ENCODE results near the gene POLR2J.
"Not testable (repeated sequence)": the region's sequence is repeated elsewhere in the genome, so short reads cannot be mapped to it uniquely, and the experiment has no call there.

The POLR2J gene

DNA sequence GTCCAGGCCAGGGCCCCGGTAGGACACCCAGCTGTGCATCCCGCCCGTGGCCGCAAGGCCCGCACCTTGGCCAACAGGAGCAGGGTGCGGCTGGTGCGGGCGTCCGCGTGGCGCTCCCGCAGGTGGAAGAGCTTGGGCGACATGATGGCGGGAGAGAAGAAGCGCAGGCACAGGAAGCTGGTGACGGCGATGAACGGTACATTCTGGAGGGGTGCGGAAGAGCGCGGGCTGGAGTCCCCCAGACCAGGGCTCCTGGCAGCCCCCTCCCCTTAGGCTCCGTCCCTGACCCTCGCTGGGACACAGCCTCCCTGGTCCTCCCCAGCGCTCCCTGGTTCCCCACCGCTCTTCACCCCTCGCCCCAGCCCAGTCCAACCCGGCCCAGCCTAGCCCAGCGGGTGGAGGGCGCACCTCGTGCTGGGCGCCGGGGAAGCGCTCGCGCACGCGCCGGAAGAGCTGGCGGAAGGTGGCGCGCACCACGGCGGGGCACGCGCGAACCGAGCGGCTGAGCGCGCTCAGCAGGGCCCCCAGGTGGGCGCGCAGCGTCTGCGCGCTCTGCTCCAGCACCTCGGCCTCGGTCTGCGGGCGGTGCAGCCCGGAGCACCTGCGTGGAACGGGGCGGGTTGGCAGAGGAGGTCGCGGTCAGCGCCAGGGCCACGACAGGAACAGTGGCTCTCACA is 15.9 kb upstream of the POLR2J start:
- DNase-seq (ENCODE audit: low read depth), result not testable (repeated sequence)

DNA sequence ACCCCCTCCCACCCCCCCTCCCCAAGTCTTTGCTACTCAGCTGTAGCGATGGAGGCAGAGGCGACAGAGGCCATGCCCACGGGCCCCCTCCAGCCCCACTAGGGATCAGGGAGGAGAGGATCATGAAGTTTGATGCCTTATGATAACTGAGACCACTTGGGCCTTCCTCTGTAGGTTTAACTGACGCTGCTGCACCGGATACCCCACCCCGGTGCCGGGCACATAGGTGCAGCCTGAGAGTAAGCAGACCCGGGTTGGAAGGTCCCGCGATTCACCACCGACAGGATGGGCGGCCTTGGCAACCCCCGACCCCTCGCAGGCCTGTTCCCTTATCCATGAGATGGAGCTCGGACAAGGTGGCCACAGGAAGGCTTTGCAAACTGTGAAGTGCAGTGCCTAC is 15.3 kb upstream of the POLR2J start:
- not testable (repeated sequence) for DNase-seq (ENCODE audit: low read depth)

DNA sequence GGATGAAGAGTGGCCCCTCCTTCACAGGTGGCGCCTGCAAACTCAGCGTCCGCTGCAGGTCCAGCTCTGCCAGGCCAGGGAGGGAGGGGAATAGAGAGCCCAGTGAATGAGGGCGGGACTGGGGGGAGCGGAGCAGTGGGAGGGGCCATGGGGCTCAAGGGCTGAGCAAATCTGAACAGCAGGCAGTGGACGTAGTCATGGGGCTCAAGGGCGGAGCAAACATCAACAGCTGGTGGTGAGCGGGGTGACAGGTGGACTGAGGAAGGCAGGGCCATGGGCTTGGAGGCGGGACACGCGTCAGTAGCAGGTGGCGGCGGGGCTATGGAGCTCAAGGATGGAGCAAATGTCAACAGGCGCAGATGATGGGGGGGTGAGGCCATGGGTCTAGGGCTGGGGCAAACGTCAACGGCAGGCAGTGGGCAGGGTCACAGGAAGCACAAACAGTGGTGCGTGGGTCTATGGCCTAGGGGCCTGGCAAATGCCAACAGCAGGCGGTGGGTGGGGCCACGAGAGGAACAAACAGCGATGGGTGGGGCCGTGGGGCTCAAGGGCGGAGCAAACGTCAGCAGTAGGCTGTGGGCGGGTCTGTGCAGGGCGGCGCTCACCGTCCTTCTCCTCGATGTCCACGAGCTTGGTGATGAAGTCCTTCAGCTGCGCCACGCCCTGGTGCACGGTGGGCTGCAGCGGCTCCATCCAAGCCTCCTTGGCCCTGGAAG is 14.7 kb upstream of the POLR2J start:
- not testable (repeated sequence) for DNase-seq (ENCODE audit: low read depth)

DNA sequence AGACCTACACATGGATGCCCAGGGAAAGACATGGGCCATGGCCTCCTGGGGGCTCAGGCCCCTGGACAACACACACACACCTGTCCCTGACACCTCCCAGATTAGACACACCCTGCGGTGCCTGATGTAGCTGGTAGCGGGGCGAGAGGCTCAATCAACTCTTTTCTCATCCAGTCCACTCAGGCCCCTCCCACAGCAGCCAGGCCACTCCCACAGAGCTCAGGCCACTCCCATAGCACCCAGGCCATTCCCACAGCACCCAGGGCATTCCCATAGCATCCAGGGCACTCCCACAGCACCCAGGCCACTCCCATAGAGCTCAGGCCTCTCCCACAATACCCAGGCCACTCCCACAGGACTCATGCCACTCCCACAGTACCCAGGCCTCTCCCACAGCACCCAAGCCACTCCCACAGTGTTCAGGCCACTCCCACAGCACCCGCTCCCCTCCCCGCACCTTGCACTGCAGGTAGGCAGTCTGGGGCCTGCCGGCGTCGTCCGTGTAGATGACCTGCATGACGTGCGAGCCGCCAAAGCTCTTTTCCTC is 11.9 kb upstream of the POLR2J start:
- DNase-seq (ENCODE audit: low read depth), result not testable (repeated sequence)

DNA sequence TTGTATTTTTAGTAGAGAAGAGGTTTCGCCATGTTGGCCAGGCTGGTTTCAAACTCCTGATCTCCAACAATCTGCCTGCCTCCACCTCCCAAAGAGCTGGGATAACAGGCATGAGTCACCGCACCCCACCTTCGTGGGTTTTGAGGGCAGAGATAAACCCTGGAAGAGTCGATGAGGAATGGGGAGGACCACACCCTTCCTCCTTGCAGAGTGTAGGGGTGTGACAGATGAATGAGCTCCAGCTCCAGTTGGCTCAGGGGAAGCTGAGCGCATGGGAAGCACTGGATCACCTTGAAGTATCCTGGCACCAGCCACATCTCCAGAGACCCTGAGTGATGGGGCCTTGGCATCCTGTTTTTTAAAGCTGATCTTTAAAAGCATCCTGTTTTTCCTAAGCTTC is 5.6 kb upstream of the POLR2J start:
- not testable (repeated sequence) for DNase-seq (ENCODE audit: low read depth)

DNA sequence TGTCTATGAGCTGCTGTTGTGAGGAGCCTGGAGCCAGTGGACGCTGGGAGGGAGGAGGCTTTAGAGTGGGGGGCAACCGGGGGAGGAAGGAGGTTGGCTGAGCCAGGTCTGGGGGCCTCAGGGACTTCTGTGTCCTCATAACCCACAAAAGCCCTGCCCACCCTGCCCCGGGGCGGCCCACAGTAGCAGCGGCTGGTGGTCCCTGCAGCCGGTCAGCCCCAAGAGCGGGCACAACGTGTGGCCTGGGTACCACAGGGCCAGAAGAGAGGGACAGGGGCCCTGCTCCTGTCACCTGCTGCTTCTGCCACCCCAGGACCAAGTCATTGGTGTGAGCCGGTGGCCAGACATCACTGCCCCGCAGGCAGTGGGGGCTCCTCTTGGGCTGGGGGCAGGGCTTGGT is 3.2 kb upstream of the POLR2J start:
- DNase-seq (ENCODE audit: low read depth), result not testable (repeated sequence)

DNA sequence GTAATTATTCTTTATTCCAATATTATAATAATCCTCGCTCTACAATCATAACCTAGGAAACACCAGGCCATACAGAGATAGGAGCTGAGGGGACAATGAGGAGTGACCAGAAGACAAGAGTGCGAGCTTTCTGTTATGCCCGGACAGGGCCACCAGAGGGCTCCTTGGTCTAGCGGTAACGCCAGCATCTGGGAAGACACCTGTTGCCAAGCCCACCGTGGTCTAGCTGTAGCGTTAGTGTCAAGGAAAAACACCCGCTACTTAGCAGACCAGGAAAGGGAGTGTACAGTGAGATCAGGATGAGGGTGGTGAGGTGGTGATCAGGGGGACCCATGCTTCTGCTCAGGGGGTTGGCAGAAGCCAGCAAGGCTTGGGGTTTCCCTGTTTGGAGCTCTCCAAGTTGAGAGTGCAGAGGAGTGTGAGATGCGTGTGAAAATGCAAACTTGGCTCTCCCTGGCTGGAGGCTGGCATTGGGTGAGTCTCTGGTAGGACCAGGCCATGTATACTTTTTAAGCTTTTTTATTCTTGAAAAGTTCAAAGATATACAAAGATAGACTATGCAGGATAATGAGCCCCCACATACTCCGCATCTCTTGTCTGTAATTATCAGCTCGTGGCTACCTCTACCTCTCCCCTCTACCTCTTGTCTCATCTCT is 1.4 kb upstream of the POLR2J start:
- not testable (repeated sequence) for DNase-seq (ENCODE audit: low read depth)

DNA sequence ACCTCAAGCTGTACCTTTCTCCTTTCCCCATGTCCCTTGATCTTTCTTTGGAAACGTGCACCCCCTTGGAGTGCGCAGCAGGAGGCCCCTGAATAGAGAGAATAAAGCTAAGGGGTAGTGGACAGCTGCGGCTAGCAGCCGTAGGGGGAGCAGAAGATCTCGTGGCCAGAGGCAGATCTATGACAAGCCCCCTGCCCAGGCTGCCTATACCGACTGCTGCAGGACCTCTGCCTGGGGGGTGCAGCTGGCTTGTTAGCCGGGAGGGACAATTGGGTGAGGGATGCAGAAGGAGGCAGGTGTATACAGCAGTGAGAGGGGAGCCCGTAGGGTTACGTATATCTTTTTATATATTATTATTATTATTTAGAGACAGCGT is 475 bp upstream of the POLR2J start:
- DNase-seq (ENCODE audit: low read depth), result not testable (repeated sequence)

DNA sequence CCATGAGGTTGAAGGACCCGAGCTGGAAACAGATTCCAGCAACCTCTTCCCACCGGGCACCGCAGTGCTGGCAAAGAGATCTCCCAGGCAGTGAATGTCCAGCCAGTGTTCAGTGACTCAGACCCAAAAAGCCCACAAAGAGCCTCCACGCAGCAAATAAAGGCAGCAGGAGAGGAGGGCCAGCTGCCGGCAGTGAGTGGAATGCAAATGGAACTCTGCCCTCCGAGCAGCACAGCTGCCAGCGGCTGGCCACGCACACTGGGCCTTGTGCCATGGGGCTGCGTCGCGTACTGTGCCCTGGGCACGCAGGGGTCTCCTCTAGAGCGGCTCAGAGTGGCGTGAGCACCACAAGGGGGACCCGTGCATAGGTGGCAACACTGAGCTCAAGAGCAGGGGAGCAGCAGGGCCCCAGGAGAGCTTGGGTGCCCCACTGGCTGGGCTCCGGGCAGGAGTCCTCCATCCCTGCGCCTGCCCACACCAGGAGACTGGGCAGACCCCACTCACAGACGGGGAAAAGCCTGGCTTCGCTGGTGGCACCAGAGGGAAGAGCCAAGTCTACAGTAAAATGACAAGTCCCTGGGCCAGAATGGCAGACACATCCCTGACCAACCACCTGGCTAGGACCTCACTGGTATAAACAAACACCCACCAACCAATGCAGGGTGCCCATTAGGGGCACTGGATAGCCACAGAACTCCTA is 3.8 kb downstream of the POLR2J start:
- not testable (repeated sequence) for DNase-seq (ENCODE audit: low read depth)

DNA sequence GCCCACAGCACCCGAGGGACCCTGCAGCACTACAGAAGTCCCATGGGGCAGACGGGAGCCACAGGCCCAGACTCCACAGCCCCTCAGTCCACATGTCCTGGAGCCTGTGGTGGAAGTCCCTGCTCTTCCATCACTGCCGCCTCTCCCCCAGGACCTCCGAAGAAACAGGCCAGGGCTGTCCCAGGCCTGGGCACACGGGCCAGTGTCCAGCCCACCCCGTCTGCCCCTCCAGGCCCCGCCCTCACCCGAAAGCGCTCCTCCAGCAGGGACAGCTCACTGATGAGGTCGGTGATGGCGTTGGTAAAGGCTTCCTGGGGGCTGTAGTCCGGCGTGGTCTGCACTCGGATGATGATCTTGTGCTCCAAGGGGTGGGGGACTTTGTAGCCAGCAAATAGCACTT is 4.6 kb downstream of the POLR2J start:
- DNase-seq (ENCODE audit: low read depth), result not testable (repeated sequence)

DNA sequence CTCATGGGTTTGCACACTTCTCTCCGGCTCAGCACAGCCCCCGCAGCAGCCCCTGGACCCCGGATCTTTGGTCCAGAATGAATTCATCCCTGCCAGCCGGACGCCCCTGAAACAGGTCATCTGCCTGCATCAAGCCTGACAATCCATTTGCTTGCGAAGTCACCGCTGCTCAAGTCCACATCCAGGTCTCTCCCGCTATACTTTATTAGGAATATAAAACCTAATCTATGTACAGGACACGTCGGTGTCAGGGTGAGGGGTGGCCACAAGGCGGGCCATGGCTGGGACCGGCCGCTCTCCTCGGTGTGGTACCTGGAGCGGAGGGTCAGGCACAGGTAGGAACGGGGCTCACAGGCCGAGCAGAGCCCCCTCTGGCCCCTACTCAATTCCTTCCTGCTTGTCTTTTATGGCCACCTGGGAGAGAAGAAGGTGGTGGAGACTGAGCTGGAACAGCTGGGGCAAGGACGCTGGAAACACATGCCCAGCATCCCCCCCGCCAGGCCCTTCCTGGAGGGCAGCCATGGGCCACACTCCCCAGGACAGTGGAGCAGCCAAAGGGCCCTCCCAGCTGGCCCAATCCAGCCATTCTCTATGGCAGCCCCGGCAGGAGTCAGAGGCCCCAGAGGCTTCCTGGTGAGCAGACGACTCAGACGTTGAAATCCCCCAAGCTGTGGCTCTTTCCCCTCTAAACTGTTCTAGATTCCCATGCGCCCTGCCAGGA is 5.3 kb downstream of the POLR2J start:
- DNase-seq (ENCODE audit: low read depth), result no peak

DNA sequence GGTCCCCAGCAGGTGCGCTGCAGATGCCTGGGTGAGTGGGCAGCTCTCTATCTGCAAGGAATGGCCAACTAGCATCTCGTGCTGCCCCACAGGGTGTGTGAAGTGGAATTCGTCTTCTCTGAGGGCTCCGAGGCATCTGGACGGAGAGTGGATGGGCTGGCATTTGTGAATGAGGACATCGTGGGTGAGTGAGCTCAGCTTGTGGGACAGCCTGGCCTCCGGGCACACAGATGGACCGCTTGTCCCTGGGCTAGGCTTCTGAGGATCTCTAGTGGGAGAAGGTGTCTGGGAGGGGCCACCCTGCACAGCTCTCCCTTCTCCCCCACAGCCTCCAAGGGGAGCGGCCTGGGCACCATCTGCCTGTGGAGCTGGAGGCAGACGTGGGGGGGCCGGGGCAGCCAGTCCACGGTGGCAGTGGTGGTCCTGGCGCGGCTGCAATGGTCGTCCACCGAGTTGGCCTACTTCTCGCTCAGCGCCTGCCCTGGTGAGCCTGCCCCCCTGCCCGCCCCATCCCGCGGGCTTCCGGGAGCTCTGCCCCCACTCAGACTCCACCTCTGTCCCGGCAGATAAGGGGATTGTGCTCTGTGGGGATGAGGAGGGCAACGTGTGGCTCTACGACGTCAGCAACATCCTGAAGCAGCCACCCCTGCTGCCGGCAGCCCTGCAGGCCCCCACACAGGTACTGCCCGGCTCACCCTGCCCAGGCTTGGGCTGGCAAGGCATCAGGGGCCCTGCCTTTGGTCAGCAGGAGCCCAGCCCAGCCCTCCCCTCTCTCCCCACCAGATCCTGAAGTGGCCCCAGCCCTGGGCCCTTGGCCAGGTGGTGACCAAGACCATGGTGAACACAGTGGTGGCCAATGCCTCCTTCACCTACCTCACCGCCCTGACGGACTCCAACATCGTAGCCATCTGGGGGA is 6.3 kb downstream of the POLR2J start:
- no peak for DNase-seq (ENCODE audit: low read depth)

DNA sequence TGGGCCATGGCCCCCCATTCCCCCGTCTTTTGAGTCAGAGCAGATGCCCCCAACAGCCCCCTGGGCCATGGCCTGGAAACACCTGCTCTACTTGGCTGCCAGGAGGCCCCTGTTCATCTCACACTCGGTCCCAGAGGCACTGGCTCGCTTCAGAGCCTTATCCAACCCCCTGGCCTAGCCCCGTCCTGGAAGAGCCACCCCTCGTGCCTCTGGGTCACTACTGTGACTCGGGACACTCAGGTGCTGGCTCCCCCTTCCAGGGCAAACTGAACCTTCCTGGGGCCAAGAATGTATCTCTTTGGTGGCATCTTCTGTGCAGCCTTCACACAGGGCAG is 7.0 kb downstream of the POLR2J start:
- no peak for DNase-seq (ENCODE audit: low read depth)

DNA sequence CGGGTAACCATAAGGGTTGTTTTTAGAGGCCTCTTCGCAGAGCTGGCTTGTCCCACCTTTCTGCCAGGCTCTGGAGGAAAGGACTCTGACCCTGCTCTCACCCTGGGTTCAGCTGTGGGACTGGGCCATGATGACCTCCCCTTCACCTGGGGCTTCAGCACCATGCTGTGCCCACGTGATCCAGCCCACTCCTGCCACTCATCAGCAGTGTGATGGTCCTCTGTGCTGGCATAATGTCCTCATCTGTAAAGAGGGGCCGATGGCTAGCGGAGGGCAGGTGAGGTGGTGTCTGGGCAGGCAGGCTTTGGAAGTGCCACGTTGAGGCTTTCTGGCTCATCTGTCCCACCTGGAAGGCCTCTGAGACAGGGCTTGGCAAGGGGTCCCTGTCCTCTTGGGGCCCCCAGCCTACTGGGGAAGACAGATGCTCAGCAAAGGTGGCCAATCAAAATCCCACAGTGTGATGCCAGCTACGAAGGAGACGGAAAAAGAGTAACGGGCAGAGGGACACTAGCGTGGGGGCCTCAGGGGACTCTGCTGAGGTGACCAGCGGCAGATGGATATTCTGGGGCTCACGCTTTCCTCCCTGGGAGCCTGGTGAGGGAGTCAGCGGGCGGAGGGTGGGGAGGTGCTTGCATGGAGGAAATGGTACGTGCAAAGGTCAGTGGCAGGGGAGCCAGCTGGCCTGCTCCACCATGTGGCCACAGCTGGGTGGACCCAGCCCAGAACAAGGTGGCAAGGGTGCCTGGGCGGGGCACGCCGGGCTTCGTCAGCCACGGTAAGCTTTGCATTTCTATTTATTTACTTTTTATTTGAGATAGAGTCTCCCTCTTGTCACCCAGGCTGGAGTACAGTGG is 8.5 kb downstream of the POLR2J start:
- no peak for DNase-seq (ENCODE audit: low read depth)

DNA sequence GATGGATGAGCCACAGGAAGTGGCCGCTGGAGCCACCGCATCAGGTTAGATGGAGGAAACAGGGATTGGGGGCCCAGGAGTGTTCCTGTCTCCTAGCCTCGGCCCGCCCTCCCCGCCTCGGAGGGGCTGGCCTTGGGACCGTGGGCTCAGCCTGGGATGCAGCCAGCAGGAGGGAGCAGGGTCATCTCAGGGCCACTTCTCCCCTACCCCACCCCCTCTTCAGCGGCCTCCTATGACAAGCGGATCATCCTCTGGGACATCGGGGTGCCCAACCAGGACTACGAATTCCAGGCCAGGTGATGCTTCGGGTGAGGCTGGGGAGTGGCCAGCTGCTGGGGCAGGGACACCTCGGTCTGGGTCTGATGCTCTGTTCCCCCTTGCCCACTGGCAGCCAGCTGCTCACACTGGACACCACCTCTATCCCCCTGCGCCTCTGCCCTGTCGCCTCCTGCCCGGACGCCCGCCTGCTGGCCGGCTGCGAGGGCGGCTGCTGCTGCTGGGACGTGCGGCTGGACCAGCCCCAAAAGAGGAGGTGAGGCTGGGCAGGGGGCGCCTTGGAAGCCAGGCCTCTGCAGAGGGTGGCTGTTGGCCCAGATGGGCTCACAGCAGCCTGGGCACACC is 9.3 kb downstream of the POLR2J start:
- no peak for DNase-seq (ENCODE audit: low read depth)

DNA sequence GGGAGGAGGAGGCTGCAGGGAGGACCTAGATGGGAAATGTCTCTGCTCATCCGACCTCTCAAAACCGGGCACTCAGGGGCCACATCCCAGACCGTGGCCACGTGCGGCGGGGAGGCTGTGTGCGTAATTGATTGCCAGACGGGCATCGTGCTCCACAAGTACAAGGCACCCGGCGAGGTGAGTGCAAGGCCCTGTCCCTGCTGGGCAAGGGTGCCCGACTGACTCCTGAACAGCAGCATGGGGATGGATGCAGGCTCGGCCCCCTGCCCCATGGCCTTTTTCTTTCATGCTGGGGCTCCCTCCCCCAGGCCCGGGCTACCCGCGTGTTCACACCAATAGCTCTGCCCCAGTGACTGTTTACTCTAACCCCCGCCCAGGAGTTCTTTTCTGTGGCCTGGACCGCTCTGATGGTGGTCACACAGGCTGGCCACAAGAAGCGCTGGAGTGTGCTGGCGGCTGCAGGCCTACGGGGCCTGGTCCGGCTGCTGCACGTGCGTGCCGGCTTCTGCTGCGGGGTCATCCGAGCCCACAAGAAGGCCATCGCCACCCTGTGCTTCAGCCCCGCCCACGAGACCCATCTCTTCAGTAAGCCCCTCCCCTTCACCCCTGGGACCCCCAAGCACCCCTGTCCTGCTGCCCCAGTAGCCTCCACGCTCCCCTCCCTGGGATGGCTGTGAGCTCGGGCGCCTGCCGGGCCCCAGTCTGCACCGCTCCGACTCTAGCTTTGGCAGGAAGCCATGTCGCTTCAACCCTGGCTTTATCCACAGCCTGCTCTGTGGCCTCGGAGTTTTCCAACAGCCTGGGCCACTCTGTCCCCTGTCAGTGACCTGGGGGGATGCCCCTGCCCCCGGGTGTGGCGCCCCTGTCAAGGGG is 10.0 kb downstream of the POLR2J start:
- DNase-seq (ENCODE audit: low read depth), result no peak

DNA sequence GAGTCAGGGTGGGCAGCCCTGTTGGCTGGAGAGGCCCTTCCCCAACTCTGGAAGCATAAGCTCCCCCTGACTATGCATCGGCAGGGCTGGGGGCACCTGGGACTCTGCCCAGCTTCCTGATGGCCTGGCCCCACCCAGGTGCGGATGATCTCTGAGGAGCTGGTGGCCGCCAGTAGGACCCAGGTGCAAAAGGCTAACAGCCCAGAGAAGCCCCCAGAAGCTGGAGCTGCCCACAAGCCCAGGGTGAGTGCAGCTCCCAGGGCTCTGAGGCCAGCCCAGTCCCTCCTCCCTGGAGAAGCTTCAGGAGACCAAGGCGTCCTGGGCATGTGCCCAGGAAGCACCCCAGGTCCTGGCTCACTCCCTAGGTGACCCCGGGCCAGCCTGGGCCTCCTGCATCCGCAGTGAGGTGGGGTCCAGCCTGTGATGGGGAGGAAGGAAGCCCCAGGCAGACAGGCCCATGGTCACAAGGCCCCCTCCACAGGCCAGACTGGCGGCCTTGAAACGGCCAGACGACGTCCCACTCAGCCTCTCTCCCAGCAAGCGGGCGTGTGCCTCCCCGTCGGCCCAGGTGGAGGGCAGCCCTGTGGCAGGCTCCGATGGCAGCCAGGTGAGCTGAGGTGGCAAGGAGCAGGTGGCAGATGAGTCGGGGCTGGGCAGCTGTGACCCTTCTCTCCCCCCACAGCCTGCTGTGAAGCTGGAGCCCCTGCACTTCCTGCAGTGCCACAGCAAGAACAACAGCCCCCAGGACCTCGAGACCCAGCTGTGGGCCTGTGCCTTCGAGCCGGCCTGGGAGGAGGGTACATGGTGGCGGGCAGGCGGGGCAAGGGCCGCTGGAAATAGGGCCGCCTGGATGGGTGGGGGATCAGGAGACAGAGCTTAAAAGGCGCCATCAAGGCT is 10.9 kb downstream of the POLR2J start:
- no peak for DNase-seq (ENCODE audit: low read depth)
